Subcutaneous adipose tissue (tissue), 4 donors: ENCODE measurements around the gene PHC3. TPM values are rescaled to one million over a fixed set of nuclear protein-coding genes. Genes with fewer than 3 reads are reported as not detected.

Experiments
- total RNA-seq, 4 donors: library from RNA; depleted of rRNA; stranded (reverse); fragments of >200 nt; gene quantifications; one replicate each; pipeline ENCODE4 v1.1.0, GENCODE V29; 2016
- TF ChIP-seq, protein P1 (sequence below): fragments of 450-650 bp; IDR thresholded peaks from one replicate; pipeline ENCODE4 v1.5.1; 2016; ENCODE audit warnings: low read depth, mild to moderate bottlenecking, control low read depth, antibody characterized with exemption, moderate library complexity

PHC3 gene
- total RNA-seq, 4 donors from 2014 or later: 57.1 to 89.7 (median 62.1) TPM

DNA sequence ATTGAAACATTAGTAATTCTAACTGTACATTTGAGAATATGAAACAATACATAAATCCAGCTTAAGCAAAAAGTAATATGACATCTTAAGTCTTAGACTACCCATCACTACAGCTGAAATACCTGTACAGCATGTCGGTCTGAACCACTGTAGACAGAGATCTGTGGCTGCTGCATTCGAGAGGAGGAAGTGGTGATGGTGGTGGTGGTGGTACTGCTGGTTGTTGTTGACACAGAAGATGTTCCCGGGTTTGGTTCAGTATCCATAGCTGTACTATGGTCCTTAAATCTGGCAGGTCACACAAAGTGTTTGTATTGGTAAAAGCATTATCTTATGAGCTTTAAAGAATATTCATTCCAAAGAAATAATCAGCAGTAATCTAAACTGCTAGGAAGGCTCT lies 2.9 kb downstream of the PHC3 start:
- TF ChIP-seq, protein P1, sequence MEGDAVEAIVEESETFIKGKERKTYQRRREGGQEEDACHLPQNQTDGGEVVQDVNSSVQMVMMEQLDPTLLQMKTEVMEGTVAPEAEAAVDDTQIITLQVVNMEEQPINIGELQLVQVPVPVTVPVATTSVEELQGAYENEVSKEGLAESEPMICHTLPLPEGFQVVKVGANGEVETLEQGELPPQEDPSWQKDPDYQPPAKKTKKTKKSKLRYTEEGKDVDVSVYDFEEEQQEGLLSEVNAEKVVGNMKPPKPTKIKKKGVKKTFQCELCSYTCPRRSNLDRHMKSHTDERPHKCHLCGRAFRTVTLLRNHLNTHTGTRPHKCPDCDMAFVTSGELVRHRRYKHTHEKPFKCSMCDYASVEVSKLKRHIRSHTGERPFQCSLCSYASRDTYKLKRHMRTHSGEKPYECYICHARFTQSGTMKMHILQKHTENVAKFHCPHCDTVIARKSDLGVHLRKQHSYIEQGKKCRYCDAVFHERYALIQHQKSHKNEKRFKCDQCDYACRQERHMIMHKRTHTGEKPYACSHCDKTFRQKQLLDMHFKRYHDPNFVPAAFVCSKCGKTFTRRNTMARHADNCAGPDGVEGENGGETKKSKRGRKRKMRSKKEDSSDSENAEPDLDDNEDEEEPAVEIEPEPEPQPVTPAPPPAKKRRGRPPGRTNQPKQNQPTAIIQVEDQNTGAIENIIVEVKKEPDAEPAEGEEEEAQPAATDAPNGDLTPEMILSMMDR: no peak

DNA sequence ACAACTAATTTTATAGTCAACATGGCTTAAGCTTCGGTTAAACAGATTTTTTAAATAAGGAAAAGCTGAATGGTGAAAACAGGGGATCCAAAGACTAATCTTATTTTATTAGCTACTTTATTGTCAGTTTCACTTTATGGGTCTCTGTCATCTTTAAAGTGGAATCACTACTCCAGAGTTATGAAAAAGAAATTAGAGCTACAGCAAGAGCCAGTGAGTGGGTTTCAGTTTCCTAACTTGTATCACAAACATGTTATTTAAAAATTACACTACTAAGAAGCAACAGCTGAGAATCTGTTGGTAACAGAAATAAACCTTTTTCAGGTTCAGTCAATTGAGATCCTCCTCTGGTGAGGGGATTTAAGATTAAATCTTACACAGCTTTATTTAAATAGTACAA lies 10.0 kb downstream of the PHC3 start:
- TF ChIP-seq, protein P1: no peak

DNA sequence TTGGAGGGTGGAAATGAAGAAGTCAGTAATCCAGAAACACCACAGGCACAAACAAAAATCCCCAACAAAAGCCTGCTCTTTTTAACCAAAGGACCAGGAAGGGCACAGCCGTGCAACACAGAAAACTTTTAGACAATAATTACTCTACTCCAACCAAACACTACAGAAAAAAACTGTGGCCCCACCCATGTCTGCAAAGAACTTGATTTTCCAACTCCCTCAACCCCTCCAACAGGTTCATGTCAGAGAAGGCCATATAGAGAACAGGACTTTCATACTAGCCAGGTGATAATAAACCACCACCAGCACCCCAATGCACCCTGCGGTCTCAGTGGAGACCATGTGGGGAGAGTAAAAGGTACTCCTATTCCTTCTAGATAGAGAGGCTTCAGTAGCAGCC lies 16.8 kb downstream of the PHC3 start:
- TF ChIP-seq, protein P1: no peak

DNA sequence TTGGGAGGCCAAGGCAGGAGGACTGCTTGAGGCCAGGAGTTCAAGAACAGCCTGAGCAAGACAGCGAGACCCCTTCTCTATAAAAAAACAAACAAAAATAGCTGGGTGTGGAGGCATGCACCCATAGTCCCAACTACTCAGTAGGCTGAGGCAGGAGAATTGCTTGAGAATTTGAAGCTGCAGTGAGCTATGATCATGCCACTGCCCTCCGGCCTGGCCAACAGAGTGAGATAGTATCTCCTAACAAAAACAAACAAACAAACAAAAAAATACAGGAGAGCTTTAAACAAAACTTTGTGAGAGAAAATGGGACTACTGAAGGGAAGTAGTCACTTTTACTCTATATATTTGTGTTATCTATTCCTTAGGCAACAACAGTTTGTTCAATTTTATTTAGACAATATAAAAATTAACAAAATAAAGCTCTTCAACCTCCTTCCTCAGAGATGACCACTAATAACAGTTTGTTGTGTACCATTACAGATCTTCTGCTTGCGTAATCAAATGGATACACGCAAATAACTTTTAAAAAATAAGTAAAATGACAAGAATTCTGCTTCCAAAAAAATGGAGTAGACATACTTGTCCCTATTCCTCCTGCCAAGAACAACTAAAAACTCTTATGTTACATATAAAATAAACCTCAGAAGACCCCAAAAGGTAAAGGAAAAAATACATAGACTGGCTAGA lies 17.4 kb downstream of the PHC3 start:
- TF ChIP-seq, protein P1: no peak

DNA sequence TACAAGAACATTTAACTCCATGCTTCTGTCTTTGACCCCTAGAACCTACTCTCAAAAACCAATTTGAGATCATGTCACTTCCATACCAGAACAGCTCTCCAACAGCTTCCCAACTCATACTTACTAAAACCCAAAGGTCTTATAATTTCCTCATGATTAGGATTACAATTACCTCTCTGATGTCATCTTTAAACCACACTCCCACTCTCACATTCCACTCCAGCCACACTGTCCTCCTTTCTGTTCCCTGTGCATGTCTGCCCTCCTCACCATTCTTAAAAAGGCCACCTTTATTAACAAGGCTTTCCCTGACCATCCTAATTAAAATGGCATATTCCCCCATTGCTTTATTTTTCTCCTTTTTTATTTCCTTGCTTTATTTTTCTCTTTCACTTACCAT lies 18.9 kb downstream of the PHC3 start:
- TF ChIP-seq, protein P1: no peak

DNA sequence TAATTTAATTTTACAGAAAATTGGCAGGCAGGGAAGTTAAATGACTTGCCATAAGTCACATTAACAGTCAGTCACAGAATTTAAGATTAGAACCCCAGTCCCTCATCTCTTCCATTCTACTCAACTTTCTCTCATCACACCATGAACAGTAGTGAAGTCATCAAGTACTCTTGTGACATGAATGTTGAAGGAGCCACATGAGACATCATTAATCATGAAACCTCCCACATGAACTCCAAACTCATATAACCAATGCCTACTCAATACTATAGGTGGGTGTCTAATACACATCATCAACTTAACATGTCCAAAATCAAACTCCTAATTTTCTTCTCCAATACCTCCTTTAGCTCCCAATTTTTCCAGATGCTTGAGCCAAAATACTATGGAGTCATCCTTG lies 19.5 kb downstream of the PHC3 start:
- TF ChIP-seq, protein P1: no peak

DNA sequence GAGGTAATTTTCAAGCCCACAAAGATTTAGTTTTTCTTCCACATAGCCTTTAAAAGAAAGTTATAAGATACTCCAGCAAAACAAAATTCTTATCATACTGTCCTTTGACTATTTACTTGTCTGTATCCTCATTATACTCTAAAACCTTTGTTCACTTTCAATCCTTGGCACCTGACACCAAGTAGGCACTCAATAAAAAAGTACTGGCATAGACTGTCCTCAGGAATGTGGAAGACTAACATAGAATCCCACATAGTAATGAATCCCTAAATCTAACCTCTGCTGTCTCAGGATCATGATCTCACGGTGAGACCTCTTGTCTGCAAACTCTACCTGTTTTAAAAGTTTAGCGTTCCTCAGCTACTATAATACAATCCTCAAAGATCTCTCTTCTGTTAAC lies 21.6 kb downstream of the PHC3 start:
- TF ChIP-seq, protein P1: no peak
